Mucosa of rectum (tissue), 2 donors: ENCODE data around the gene VPS13C.

Experiments used
- H3K27ac ChIP-seq, 2 donors: one replicate each; pipeline ENCODE4 v1.7.0; 2013; ENCODE audit warnings: inconsistent platforms in 2 of 2, low read depth in 2 of 2, low read length in 2 of 2
- H3K27me3 ChIP-seq, 2 donors: one replicate each; pipeline ENCODE4 v1.7.0; 2013; ENCODE audit warnings: low read length in 2 of 2; ENCODE audit not compliant: control insufficient read depth in 2 of 2, insufficient read depth in 2 of 2
- H3K36me3 ChIP-seq, 2 donors: one replicate each; pipeline ENCODE4 v1.7.0; 2013; ENCODE audit warnings: low read length in 2 of 2; ENCODE audit not compliant: control insufficient read depth in 2 of 2, insufficient read depth in 2 of 2
- H3K4me1 ChIP-seq, 2 donors: one replicate each; pipeline ENCODE4 v1.7.0; 2013; ENCODE audit warnings: low read length in 2 of 2, mild to moderate bottlenecking in 1 of 2; ENCODE audit not compliant: control insufficient read depth in 2 of 2, insufficient read depth in 2 of 2
- H3K4me3 ChIP-seq, 2 donors: one replicate each; pipeline ENCODE4 v1.7.0; 2013; ENCODE audit warnings: low read length in 2 of 2
- H3K9ac ChIP-seq, 2 donors: one replicate each; pipeline ENCODE4 v1.7.0; 2013; ENCODE audit warnings: low read length in 2 of 2, low read depth in 1 of 2, mild to moderate bottlenecking in 1 of 2
- H3K9me3 ChIP-seq, 2 donors: one replicate each; pipeline ENCODE4 v1.7.0; 2013; ENCODE audit warnings: low read length in 2 of 2; ENCODE audit not compliant: control insufficient read depth in 2 of 2
- donor health status: healthy.
- donor health status: Normal muscosa, but diverticular disease.

The VPS13C gene

DNA sequence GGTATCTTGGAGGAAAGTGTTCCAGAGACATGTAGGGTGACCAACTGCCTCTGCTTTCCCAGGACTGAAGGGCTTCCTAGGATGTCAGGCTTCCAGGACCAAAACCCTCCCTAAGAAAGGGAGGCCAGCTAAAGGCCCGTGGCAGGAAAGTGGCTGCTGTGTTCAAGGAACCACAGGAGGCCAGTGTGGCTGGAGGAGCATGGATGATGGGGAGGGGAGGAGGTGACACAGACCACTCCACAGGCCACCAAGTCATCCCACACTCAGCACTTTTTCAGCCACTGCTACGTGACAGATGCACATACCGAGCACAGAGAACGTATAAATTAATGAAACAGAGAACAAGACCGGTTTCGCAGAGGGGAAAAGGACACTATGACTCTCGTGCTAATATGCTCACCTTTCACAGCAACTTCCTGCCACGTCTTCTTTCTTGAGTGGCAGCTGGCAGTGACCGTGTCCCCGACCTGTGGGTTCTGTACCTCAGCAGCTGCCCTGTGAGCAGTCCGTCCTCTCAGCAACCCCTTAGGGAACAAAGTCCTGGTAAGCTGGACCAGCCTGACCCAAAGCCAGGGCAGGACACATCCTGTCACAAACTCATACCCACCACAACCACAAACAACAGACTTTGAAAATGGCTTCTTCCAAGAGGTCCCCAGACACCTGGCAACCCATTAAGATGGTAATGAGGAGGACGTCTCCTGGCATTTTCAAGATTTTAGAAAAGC is 244.7 kb downstream of the VPS13C start:
- no peaks in the 10 kb centered on the region for H3K9me3 ChIP-seq
- H3K4me1 ChIP-seq, result no peaks in the 10 kb centered on the region
- no peaks in the 10 kb centered on the region for H3K27me3 ChIP-seq
- no peak overlapping the region for H3K9ac ChIP-seq
- no peaks in the 10 kb centered on the region for H3K36me3 ChIP-seq
- H3K27ac ChIP-seq, result no peak overlapping the region
- H3K4me3 ChIP-seq, result no peak overlapping the region

DNA sequence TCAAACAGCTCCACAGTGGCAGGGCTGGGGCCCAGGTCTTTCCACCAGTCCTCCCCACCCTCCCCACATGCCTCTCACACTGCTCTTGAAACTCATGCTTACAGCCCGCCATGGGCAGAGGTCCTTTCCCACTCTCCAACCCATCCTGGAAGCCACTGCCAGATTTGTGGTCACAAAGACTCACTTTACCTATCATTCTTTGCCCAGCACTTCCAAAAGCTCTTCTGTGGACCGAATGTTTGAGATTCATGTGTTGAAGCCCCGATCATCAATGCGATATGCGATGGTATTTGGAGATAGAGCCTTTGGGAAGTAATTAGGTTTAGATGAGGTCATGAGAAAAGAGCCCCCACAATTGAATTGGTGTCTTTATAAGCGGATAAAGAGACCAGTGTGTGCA is 247.8 kb downstream of the VPS13C start:
- Histone ChIP-seq H3K36me3 (no peaks in the 10 kb centered on the region), H3K27me3 (no peaks in the 10 kb centered on the region), H3K9ac (no peak overlapping the region)

DNA sequence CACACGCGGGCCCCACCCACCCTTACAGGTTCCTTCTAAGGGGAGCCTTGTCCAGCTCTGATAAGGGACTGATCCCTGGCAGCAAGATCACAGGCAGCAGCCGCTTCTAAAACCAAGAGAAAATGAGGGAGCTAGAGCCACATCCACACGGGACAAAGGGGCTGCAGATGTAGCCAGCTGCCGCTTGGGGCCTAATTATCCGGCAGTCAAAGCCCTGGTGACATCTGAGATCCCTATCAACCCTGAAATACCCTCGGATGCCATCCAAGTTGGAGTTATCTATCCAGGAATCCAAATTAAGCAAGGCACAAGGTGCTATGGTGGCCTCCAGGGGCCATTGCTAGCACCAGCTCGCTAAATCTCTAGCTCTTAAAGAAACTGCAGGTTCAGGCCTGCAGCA is 248.3 kb downstream of the VPS13C start:
- H3K27me3 ChIP-seq, result no peaks in the 10 kb centered on the region
- H3K4me1 ChIP-seq, result no peaks in the 10 kb centered on the region
- no peak overlapping the region for H3K9ac ChIP-seq

More for the DNA sequence above, 247.8 kb downstream of the VPS13C start:
- Histone ChIP-seq H3K27ac (no peak overlapping the region), H3K4me1 (no peaks in the 10 kb centered on the region), H3K9me3 (no peaks in the 10 kb centered on the region), H3K4me3 (no peak overlapping the region)

DNA sequence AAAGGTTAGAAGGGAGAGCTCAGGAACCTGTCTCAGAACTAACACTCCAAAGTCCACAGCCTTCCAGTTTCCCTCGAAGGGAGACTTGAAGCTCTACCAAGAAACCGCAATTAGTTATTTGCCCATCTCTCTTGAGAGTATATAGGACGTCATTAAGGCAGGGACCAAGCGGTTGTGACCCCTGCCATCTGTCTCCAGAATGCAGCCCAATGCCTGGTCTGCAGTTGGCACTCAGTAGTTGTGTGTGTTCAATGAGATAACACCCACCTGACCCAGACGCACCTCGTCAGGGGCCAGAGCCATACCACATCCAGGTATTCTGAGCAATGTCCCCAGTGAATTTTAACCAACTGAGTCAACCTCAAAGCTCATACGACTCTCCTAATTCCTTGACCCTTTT is 251.0 kb downstream of the VPS13C start:
- no peaks in the 10 kb centered on the region for H3K9me3 ChIP-seq
- H3K9ac ChIP-seq, result no peak overlapping the region
- H3K4me1 ChIP-seq, result no peaks in the 10 kb centered on the region

More for the DNA sequence above, 248.3 kb downstream of the VPS13C start:
- Histone ChIP-seq H3K4me3 (no peak overlapping the region), H3K36me3 (no peaks in the 10 kb centered on the region), H3K9me3 (no peaks in the 10 kb centered on the region), H3K27ac (no peak overlapping the region)

DNA sequence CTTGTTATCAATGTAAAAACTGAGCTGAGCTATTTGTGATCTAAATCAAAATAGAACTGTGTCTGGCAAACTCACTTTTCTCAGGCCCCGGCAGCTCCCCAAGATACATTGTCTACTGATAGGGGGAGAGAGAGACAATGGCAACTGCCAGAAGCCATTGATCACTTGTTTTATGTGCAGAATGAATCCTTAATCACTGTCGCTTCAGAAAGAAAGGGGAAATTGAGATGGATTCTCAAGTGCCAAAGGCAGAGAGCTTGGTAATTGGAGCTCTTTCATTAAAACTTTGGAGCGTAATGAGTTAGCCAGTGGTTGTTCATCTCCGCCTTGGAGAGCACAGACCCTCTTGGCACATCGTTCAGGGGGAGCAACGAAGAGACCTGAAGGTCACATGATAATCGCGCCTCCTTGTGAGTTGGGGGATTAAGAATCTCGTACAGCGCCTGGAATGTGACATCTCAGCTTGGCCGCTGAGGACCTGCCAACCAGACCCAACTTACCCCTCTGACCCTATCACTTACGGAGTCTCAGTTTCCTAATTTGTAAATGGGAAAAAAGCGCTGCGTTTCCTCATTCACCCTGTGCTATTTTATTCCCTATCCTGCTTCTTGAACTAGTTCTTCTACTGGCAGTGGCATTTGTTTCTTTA is 252.8 kb downstream of the VPS13C start:
- H3K4me3 ChIP-seq, result no peak overlapping the region
- H3K27ac ChIP-seq, result no peak overlapping the region
- H3K4me1 ChIP-seq, result no peaks in the 10 kb centered on the region
- no peaks in the 10 kb centered on the region for H3K27me3 ChIP-seq
- H3K9me3 ChIP-seq, result no peaks in the 10 kb centered on the region
- H3K36me3 ChIP-seq, result no peaks in the 10 kb centered on the region
- no peak overlapping the region for H3K9ac ChIP-seq

More for the DNA sequence above, 251.0 kb downstream of the VPS13C start:
- no peak overlapping the region for H3K4me3 ChIP-seq
- H3K36me3 ChIP-seq, result no peaks in the 10 kb centered on the region
- H3K27me3 ChIP-seq, result no peaks in the 10 kb centered on the region
- H3K27ac ChIP-seq, result no peak overlapping the region
